ENCODE data around the gene ZFYVE16. TPM values are rescaled to one million over a fixed set of nuclear protein-coding genes. Genes with fewer than 3 reads are reported as not detected.

The ZFYVE16 gene
- total RNA-seq, 1 experiment from 2014 or later = 21.9 TPM

DNA sequence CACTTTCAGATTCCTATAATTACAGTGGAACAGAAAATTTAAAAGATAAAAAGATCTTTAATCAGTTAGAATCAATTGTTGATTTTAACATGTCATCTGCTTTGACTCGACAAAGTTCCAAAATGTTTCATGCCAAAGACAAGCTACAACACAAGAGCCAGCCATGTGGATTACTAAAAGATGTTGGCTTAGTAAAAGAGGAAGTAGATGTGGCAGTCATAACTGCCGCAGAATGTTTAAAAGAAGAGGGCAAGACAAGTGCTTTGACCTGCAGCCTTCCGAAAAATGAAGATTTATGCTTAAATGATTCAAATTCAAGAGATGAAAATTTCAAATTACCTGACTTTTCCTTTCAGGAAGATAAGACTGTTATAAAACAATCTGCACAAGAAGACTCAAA, 29.5 kb downstream of the ZFYVE16 start:
- H3K14ac ChIP-seq (ENCODE audit: insufficient read depth, low read length) = no peak overlapping the region
- no peak overlapping the region for H3K23ac ChIP-seq (ENCODE audit: insufficient read length, low read depth, low read length)
- no peaks in the 10 kb centered on the region for H3K79me1 ChIP-seq (ENCODE audit: insufficient read depth, low read depth, low read length, poor library complexity, severe bottlenecking)
- Mint-ChIP-seq H3K36me3 (ENCODE audit: insufficient read depth in 1 of 3, low read depth in 3 of 3) (peaks cover 13 to 45% (median 37%) of the 10 kb centered on the region in 3 experiments; a peak in 6 of 7 replicates), H3K9me3 (peaks cover 0 to 2% of the 10 kb centered on the region in 2 experiments; a peak in 1 of 5 replicates), H3K27me3 (ENCODE audit: low read depth) (no peaks in the 10 kb centered on the region), H3K4me1 (peaks cover 3 to 6% of the 10 kb centered on the region in 2 experiments; a peak in 2 of 4 replicates), H3K4me3 (no peak overlapping the region), H3K27ac (no peak overlapping the region)
- H3T11ph ChIP-seq (ENCODE audit: low read length) = no peak overlapping the region
- no peak overlapping the region for H3K18ac ChIP-seq (ENCODE audit: insufficient read length, low read depth, low read length)
- WGBS (ENCODE audit: extremely low coverage, insufficient read length, low lambda C conversion rate) = no CpG with 5 or more reads among the region's 3 CpGs
- no peak overlapping the region for H3K9ac ChIP-seq (ENCODE audit: extremely low read depth, insufficient read length, low read length)
- H2AFZ ChIP-seq (ENCODE audit: low read length) = no peak overlapping the region
- H3K23me2 ChIP-seq (ENCODE audit: insufficient read length, low read depth, low read length, poor library complexity, severe bottlenecking) = no peaks in the 10 kb centered on the region
- no peak overlapping the region for H4K8ac ChIP-seq (replicated peaks; ENCODE audit: insufficient read length, low read depth, low read length)
- no peak overlapping the region for H2BK12ac ChIP-seq (ENCODE audit: insufficient read length, low read depth, low read length)
- no peaks in the 10 kb centered on the region for H3K79me2 ChIP-seq (ENCODE audit: insufficient read depth, low read length)
- no peak overlapping the region for H2BK15ac ChIP-seq (ENCODE audit: low read depth, low read length)
- no peaks in the 10 kb centered on the region for H4K20me1 ChIP-seq (ENCODE audit: control insufficient read depth, insufficient read depth, insufficient read length)
- H2AK5ac ChIP-seq (ENCODE audit: insufficient read length, low read length) = no peak overlapping the region
- no peak overlapping the region for H2BK120ac ChIP-seq (ENCODE audit: low read depth, low read length, poor library complexity, severe bottlenecking)
- no peak overlapping the region for H3K4ac ChIP-seq (ENCODE audit: low read depth, low read length)
- TF ChIP-seq, protein P1, sequence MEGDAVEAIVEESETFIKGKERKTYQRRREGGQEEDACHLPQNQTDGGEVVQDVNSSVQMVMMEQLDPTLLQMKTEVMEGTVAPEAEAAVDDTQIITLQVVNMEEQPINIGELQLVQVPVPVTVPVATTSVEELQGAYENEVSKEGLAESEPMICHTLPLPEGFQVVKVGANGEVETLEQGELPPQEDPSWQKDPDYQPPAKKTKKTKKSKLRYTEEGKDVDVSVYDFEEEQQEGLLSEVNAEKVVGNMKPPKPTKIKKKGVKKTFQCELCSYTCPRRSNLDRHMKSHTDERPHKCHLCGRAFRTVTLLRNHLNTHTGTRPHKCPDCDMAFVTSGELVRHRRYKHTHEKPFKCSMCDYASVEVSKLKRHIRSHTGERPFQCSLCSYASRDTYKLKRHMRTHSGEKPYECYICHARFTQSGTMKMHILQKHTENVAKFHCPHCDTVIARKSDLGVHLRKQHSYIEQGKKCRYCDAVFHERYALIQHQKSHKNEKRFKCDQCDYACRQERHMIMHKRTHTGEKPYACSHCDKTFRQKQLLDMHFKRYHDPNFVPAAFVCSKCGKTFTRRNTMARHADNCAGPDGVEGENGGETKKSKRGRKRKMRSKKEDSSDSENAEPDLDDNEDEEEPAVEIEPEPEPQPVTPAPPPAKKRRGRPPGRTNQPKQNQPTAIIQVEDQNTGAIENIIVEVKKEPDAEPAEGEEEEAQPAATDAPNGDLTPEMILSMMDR (conservative IDR thresholded peaks at IDR 0.05) = no peak
- no peak overlapping the region for H4K5ac ChIP-seq (ENCODE audit: insufficient read length, low read depth, low read length)
- H3K27me3 ChIP-seq (ENCODE audit: insufficient read depth, low read length) = no peaks in the 10 kb centered on the region
- no peak overlapping the region for H3K27ac ChIP-seq (ENCODE audit: insufficient read length, low read depth, low read length)
- H3K9me3 ChIP-seq (ENCODE audit: control insufficient read depth, low read depth, low read length) = no peaks in the 10 kb centered on the region
- H3K4me1 ChIP-seq (ENCODE audit: insufficient read depth, low read length) = no peaks in the 10 kb centered on the region
- H4K91ac ChIP-seq (ENCODE audit: insufficient read length, low read depth, low read length) = no peak overlapping the region
- DNase-seq = no peak
- no peak overlapping the region for H3K4me2 ChIP-seq (ENCODE audit: insufficient read depth, insufficient read length, low read length)
- no peak overlapping the region for H2BK20ac ChIP-seq (ENCODE audit: low read depth, low read length, poor library complexity, severe bottlenecking)
- no peak overlapping the region for H3K56ac ChIP-seq (ENCODE audit: insufficient read length, low read depth, low read length)
- no peak overlapping the region for H2BK5ac ChIP-seq (ENCODE audit: insufficient read length, low read length)

Data from H9 (cell line).